Natural killer cell (primary cell): ENCODE results near the gene SLC4A1AP. TPM values are rescaled to one million over a fixed set of nuclear protein-coding genes. Genes with fewer than 3 reads are reported as not detected.
A peak's percentile ranks its signal among the peaks of the same experiment; 100 is the strongest.

ENCODE experiments used
- ATAC-seq, 3 donors: fragments of 150-1000 bp in 2 of 3; fragments of 200-7000 bp in 1 of 3; cut with Tn5 transposase; 1 replicate in 1 of 3; 2 replicates in 2 of 3; pipeline ENCODE4 v1.10.0; 2021; ENCODE audit warnings: mild to moderate bottlenecking in 2 of 3, moderate library complexity in 2 of 3
- DNase-seq, 2 donors: peaks; one replicate each; pipeline versions ENCODE4 v3.0.0 to v3.0.0-alpha.2; 2013 to 2021; ENCODE audit warnings: mixed read lengths in 1 of 2
- H3K27ac ChIP-seq: one replicate; pipeline ENCODE4 v1.5.1; 2013; ENCODE audit warnings: mild to moderate bottlenecking, low read length
- H3K27me3 ChIP-seq: one replicate; pipeline ENCODE4 v1.6.1; 2013; ENCODE audit warnings: low read length; ENCODE audit not compliant: control insufficient read depth, insufficient read depth
- H3K36me3 ChIP-seq: one replicate; pipeline ENCODE4 v1.6.1; 2013; ENCODE audit warnings: low read length; ENCODE audit not compliant: control insufficient read depth, insufficient read depth
- H3K4me1 ChIP-seq: one replicate; pipeline ENCODE4 v1.6.1; 2013; ENCODE audit warnings: low read length; ENCODE audit not compliant: control insufficient read depth, insufficient read depth
- H3K4me3 ChIP-seq: one replicate; pipeline ENCODE4 v1.5.1; 2013; ENCODE audit warnings: low read length
- H3K9me3 ChIP-seq: one replicate; pipeline ENCODE4 v1.6.1; 2013; ENCODE audit warnings: low read length; ENCODE audit not compliant: control insufficient read depth, insufficient read depth
- H3K27ac Mint-ChIP-seq, 2 donors: one replicate each; pipeline ENCODE4 v1.8.0; 2022; ENCODE audit warnings: mild to moderate bottlenecking in 2 of 2, mixed read lengths in 2 of 2, moderate library complexity in 1 of 2
- H3K27me3 Mint-ChIP-seq, 2 donors: one replicate each; pipeline ENCODE4 v1.8.0; 2022; ENCODE audit warnings: low read depth in 2 of 2, mixed read lengths in 2 of 2
- H3K36me3 Mint-ChIP-seq: one replicate; pipeline ENCODE4 v1.8.0; 2022; ENCODE audit warnings: mixed read lengths
- H3K4me1 Mint-ChIP-seq, 2 donors: one replicate each; pipeline ENCODE4 v1.8.0; 2022; ENCODE audit warnings: mixed read lengths in 2 of 2
- H3K4me3 Mint-ChIP-seq: one replicate; pipeline ENCODE4 v1.8.0; 2022; ENCODE audit warnings: mild to moderate bottlenecking, moderate library complexity, mixed read lengths
- H3K9me3 Mint-ChIP-seq, 2 donors: one replicate each; pipeline ENCODE4 v1.8.0; 2022; ENCODE audit warnings: mixed read lengths in 2 of 2
- WGBS: methylation state at CpG from one replicate; pipeline ENCODE4 v1.1.7; 2013; ENCODE audit warnings: missing lambda C conversion rate; ENCODE audit not compliant: insufficient coverage; 5-methylcytosine and 5-hydroxymethylcytosine counted together
- intact Hi-C: fragments of 100-400 bp; cut with micrococcal nuclease; formaldehyde crosslinking; loops from one replicate; pipeline ENCODE4 v1.14.2; 2022
- total RNA-seq, 4 donors: library from RNA; stranded (reverse); fragments of 120-200 nt in 1 of 4; gene quantifications; one replicate each; pipeline versions ENCODE4 v1.2.3 to v1.2.4, GENCODE V29; 2013 to 2022
- TF ChIP-seq, protein P1 (sequence below): fragments of 200-600 bp; IDR thresholded peaks from one replicate; pipeline ENCODE4 v1.8.0; 2022; ENCODE audit warnings: antibody characterized with exemption

SLC4A1AP gene
- total RNA-seq, 3 donors from 2014 or later (not counting 1 experiment from before 2014, with no cell fraction given) = 22.0 to 26.0 (median 24.8) TPM

- Mint-ChIP-seq H3K4me1 (peaks cover 10 to 15% of the 10 kb centered on the region in 2 donors), H3K27ac (no peak overlapping the region), H3K36me3 (peaks cover 33% of the 10 kb centered on the region), H3K9me3 (no peaks in the 10 kb centered on the region), H3K27me3 (no peaks in the 10 kb centered on the region), H3K4me3 (no peak overlapping the region)
- Histone ChIP-seq H3K4me3 (no peak overlapping the region), H3K36me3 (peaks cover 65% of the 10 kb centered on the region), H3K4me1 (no peaks in the 10 kb centered on the region), H3K9me3 (no peaks in the 10 kb centered on the region), H3K27ac (no peak overlapping the region), H3K27me3 (no peaks in the 10 kb centered on the region)
- whole genome bisulfite sequencing = 89% methylated on average over 2 of the region's 2 CpGs
- intact Hi-C loops = no loop called here
- ATAC-seq (no peak), DNase-seq (no peak)
- TF ChIP-seq, protein P1, sequence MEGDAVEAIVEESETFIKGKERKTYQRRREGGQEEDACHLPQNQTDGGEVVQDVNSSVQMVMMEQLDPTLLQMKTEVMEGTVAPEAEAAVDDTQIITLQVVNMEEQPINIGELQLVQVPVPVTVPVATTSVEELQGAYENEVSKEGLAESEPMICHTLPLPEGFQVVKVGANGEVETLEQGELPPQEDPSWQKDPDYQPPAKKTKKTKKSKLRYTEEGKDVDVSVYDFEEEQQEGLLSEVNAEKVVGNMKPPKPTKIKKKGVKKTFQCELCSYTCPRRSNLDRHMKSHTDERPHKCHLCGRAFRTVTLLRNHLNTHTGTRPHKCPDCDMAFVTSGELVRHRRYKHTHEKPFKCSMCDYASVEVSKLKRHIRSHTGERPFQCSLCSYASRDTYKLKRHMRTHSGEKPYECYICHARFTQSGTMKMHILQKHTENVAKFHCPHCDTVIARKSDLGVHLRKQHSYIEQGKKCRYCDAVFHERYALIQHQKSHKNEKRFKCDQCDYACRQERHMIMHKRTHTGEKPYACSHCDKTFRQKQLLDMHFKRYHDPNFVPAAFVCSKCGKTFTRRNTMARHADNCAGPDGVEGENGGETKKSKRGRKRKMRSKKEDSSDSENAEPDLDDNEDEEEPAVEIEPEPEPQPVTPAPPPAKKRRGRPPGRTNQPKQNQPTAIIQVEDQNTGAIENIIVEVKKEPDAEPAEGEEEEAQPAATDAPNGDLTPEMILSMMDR = no peak
Measured at GRCh38 chr2:27640722-27641245, 22.9 kb upstream of the SLC4A1AP start.

DNA sequence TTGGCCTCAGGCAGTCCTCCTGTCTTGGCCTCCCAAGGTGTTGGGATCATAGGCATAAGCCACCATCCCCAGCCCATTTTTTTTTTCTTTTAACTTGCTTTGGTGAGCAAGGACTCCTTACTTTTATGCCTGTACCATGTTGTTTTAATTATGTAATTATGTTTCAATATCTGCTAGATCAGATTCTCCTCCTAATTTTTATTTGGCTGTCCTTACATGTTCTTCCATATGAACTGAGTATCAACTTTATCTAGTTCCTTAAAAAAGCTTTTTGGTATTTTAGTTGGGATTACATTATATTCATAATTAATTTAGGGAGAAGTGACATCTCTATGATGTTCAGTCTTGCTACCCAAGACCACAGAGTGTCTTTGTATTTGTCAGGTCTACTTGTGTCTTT, 18.5 kb upstream of the SLC4A1AP start:
- H3K4me3 ChIP-seq = no peak overlapping the region
- H3K27me3 ChIP-seq = no peaks in the 10 kb centered on the region
- H3K4me3 Mint-ChIP-seq = no peak overlapping the region
- DNase-seq = no peak
- no peak overlapping the region for H3K27ac Mint-ChIP-seq
- intact Hi-C loops = no loop called here
- no peak overlapping the region for H3K27ac ChIP-seq
- H3K4me1 Mint-ChIP-seq = no peaks in the 10 kb centered on the region
- H3K36me3 ChIP-seq = peaks cover 62% of the 10 kb centered on the region
- no peaks in the 10 kb centered on the region for H3K4me1 ChIP-seq
- H3K27me3 Mint-ChIP-seq = no peaks in the 10 kb centered on the region
- H3K9me3 ChIP-seq = no peaks in the 10 kb centered on the region
- ATAC-seq = no peak
- TF ChIP-seq, protein P1 = no peak
- H3K36me3 Mint-ChIP-seq = peaks cover 27% of the 10 kb centered on the region
- no peaks in the 10 kb centered on the region for H3K9me3 Mint-ChIP-seq

DNA sequence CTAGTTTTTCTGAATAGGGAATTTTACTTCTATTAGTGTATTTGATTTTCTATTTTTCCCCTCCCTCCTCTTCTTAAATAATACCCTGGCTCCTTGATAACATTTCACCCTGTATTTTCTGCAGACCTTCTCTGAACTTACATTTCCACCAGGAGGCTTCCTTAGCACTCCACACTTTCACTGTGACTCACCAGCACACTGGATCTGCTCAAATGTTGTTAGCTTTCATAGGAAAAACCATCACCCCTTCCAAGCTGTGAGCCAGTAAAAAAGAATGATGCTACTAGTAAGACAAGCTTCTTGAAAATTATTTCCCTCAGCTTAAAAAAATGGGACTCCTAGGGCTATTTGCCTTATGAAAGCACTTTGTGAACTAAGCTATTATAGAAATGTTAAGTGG, 16.4 kb upstream of the SLC4A1AP start:
- Mint-ChIP-seq H3K36me3 (peaks cover 21% of the 10 kb centered on the region), H3K27ac (peak overlapping the region; percentile 8 to 32), H3K4me3 (no peak overlapping the region), H3K4me1 (no peaks in the 10 kb centered on the region), H3K9me3 (no peaks in the 10 kb centered on the region), H3K27me3 (no peaks in the 10 kb centered on the region)
- Histone ChIP-seq H3K4me3 (no peak overlapping the region), H3K27me3 (no peaks in the 10 kb centered on the region), H3K4me1 (no peaks in the 10 kb centered on the region), H3K27ac (no peak overlapping the region), H3K36me3 (peaks cover 60% of the 10 kb centered on the region), H3K9me3 (no peaks in the 10 kb centered on the region)
- ATAC-seq (no peak), DNase-seq (no peak)
- intact Hi-C loops = no loop called here
- TF ChIP-seq, protein P1 = no peak

DNA sequence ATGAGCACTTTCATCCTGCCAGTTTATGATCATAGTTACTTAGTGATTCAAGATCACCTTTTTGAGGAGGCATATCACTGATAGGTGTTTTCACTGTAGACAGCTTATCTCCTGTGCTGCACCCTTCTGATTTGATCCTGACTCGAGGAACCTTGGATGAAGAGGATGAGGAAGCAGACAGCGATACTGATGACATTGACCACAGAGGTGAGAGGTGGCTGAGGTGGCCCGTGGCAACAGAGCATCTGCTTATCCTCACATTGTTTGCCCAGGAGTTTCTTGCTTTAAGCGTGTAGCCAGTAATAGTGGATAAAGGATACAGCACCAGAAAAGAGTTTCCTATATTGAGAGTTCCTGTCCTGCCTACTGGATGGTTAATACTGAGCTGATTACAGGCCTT, 16.0 kb upstream of the SLC4A1AP start:
- Histone ChIP-seq H3K4me3 (no peak overlapping the region), H3K4me1 (no peaks in the 10 kb centered on the region), H3K36me3 (peaks cover 61% of the 10 kb centered on the region), H3K9me3 (no peaks in the 10 kb centered on the region), H3K27me3 (no peaks in the 10 kb centered on the region), H3K27ac (no peak overlapping the region)
- 90% methylated on average over 4 of the region's 4 CpGs for WGBS
- Mint-ChIP-seq H3K27me3 (no peaks in the 10 kb centered on the region), H3K9me3 (no peaks in the 10 kb centered on the region), H3K27ac (peak overlapping the region; percentile 8 to 32), H3K4me3 (no peak overlapping the region), H3K4me1 (no peaks in the 10 kb centered on the region), H3K36me3 (peaks cover 21% of the 10 kb centered on the region)
- TF ChIP-seq, protein P1 = no peak
- DNase-seq = no peak
- no peak for ATAC-seq
- intact Hi-C loops = no loop called here
